ENCODE results near the gene TF.

The TF gene

GRCh38 chr3:133754973-133755828, 9.0 kb downstream of the TF start:
- no peak for TF ChIP-seq CTCF (conservative IDR thresholded peaks at IDR 0.05)
- H3K27ac ChIP-seq: no peak overlapping the region

- no peak overlapping the region for H3K27ac ChIP-seq
- TF ChIP-seq CTCF (conservative IDR thresholded peaks at IDR 0.05): no peak
Measured at GRCh38 chr3:133756716-133757694, 10.8 kb downstream of the TF start.

- H3K27ac ChIP-seq: no peak overlapping the region
- TF ChIP-seq CTCF (conservative IDR thresholded peaks at IDR 0.05): no peak
Measured at GRCh38 chr3:133757701-133758567, 11.7 kb downstream of the TF start.

GRCh38 chr3:133758568-133758928, 12.4 kb downstream of the TF start:
- no peak overlapping the region for H3K27ac ChIP-seq
- no peak for TF ChIP-seq CTCF (conservative IDR thresholded peaks at IDR 0.05)

GRCh38 chr3:133758964-133759739, 13.0 kb downstream of the TF start:
- H3K27ac ChIP-seq: no peak overlapping the region
- no peak for TF ChIP-seq CTCF (conservative IDR thresholded peaks at IDR 0.05)

- no peak for TF ChIP-seq CTCF (conservative IDR thresholded peaks at IDR 0.05)
- no peak overlapping the region for H3K27ac ChIP-seq
Measured at GRCh38 chr3:133759740-133760305, 13.6 kb downstream of the TF start.

Data from VCaP (cell line).